H1 (cell line): Measurements from ENCODE around the gene FHIT. TPM values are rescaled to one million over a fixed set of nuclear protein-coding genes. Genes with fewer than 3 reads are reported as not detected.

Experiments used
- CTCF ChIA-PET: fragments of 300-600 bp; sonication (Branson Sonifier 250); formaldehyde crosslinking; loops from one replicate; lab custom pipeline; 2021; ENCODE audit not compliant: partially characterized antibody; lab: Charles Lee
- POLR2A ChIA-PET: fragments of 300-600 bp; sonication (Branson Sonifier 250); formaldehyde crosslinking; loops from one replicate; lab custom pipeline; 2021; ENCODE audit warnings: inconsistent platforms; ENCODE audit not compliant: partially characterized antibody; lab: Charles Lee
- DNase-seq, 2 experiments: peaks; one replicate each; pipeline versions ENCODE4 v3.0.0 to v3.0.0-alpha.2; 2010 to 2022; ENCODE audit warnings: low spot score in 2 of 2, low read depth in 1 of 2, mixed read lengths in 1 of 2
- FAIRE-seq: peaks from 2 replicates; lab custom pipeline; 2011; peaks lifted over from hg19 to GRCh38; lab: Jason Lieb, UNC
- H2AFZ ChIP-seq: 2 replicates; pipeline ENCODE4 v1.8.1; 2012; ENCODE audit warnings: low read length, inconsistent platforms
- H2AK5ac ChIP-seq: 2 replicates; pipeline ENCODE4 v1.6.1; 2013; ENCODE audit warnings: low read depth, low read length
- H2BK120ac ChIP-seq: replicated peaks from 2 replicates; pipeline ENCODE3; 2013; ENCODE audit warnings: low read depth, low read length, inconsistent platforms
- H2BK12ac ChIP-seq: 2 replicates; pipeline ENCODE4 v1.6.1; 2013; ENCODE audit warnings: low read depth, low read length
- H2BK15ac ChIP-seq: 2 replicates; pipeline ENCODE4 v1.6.1; 2013; ENCODE audit warnings: low read length
- H2BK20ac ChIP-seq: 2 replicates; pipeline ENCODE4 v1.6.1; 2013; ENCODE audit warnings: low read length
- H2BK5ac ChIP-seq: 2 replicates; pipeline ENCODE4 v1.6.1; 2013; ENCODE audit warnings: low read depth, low read length
- H3K14ac ChIP-seq: 2 replicates; pipeline ENCODE4 v1.6.1; 2013; ENCODE audit warnings: inconsistent platforms; ENCODE audit not compliant: insufficient read length
- H3K18ac ChIP-seq: 2 replicates; pipeline ENCODE4 v1.6.1; 2013; ENCODE audit warnings: low read length; ENCODE audit errors: extremely low read depth
- H3K23ac ChIP-seq: 2 replicates; pipeline ENCODE4 v1.6.1; 2013; ENCODE audit warnings: inconsistent platforms; ENCODE audit not compliant: insufficient read length
- H3K23me2 ChIP-seq: 2 replicates; pipeline ENCODE4 v1.6.1; 2013; ENCODE audit warnings: low read depth, low read length
- H3K27ac ChIP-seq: 2 replicates; pipeline ENCODE4 v1.6.1; 2011; ENCODE audit warnings: low read depth, low read length, inconsistent platforms
- H3K27me3 ChIP-seq, 4 experiments: replicated peaks in 1 of 4; 1 replicate in 1 of 4; 2 replicates in 3 of 4; pipeline versions ENCODE4 v1.6.1 to v1.8.1; 2011 to 2013; ENCODE audit warnings: low read length in 3 of 4, mild to moderate bottlenecking in 3 of 4, inconsistent platforms in 2 of 4, mixed read lengths in 2 of 4, moderate library complexity in 1 of 4; ENCODE audit not compliant: control insufficient read depth in 3 of 4, insufficient read depth in 3 of 4; ENCODE audit errors: extremely low read depth in 1 of 4
- H3K36me3 ChIP-seq, 4 experiments: 2 replicates each; pipeline versions ENCODE4 v1.6.1 to v1.8.1; 2011 to 2013; ENCODE audit warnings: mild to moderate bottlenecking in 4 of 4, low read length in 3 of 4, moderate library complexity in 2 of 4, control low read depth in 1 of 4, inconsistent platforms in 1 of 4; ENCODE audit not compliant: insufficient read depth in 4 of 4, control insufficient read depth in 2 of 4
- H3K4ac ChIP-seq: replicated peaks from 2 replicates; pipeline ENCODE3; 2013; ENCODE audit warnings: low read length, low read depth, mixed read lengths, inconsistent platforms; ENCODE audit not compliant: insufficient read length
- H3K4me1 ChIP-seq, 4 experiments: replicated peaks in 1 of 4; 1 replicate in 1 of 4; 2 replicates in 3 of 4; pipeline versions ENCODE4 v1.6.1 to v1.8.1; 2011 to 2013; ENCODE audit warnings: low read length in 3 of 4, inconsistent platforms in 2 of 4, mixed read lengths in 1 of 4; ENCODE audit not compliant: insufficient read depth in 4 of 4, control insufficient read depth in 3 of 4
- H3K4me2 ChIP-seq, 2 experiments: 2 replicates each; pipeline versions ENCODE4 v1.6.1 to v1.8.1; 2011 to 2013; ENCODE audit warnings: low read depth in 2 of 2, low read length in 2 of 2, control low read depth in 1 of 2, inconsistent platforms in 1 of 2, mild to moderate bottlenecking in 1 of 2; ENCODE audit not compliant: insufficient read depth in 1 of 2
- H3K4me3 ChIP-seq, 4 experiments: fragments of 200-600, 300-600 bp in 1 of 4; sonication (generic), shearing (Covaris generic), sonication (Bioruptor Twin) in 1 of 4; 2 replicates each; pipeline versions ENCODE4 v1.5.1 to v1.8.1; 2011 to 2016; ENCODE audit warnings: low read length in 4 of 4, low read depth in 3 of 4, control low read depth in 2 of 4, inconsistent platforms in 2 of 4, mild to moderate bottlenecking in 2 of 4, mixed read lengths in 1 of 4, moderate library complexity in 1 of 4; ENCODE audit not compliant: insufficient read depth in 2 of 4; ENCODE audit errors: extremely low read depth in 1 of 4
- H3K56ac ChIP-seq: replicated peaks from 2 replicates; pipeline ENCODE3; 2013; ENCODE audit warnings: low read depth, mild to moderate bottlenecking, mixed read lengths, low read length, inconsistent platforms; ENCODE audit not compliant: insufficient read length
- H3K79me1 ChIP-seq: 2 replicates; pipeline ENCODE4 v1.6.1; 2013; ENCODE audit warnings: low read depth, low read length, control low read depth
- H3K79me2 ChIP-seq, 2 experiments: 2 replicates each; pipeline versions ENCODE4 v1.6.1 to v1.8.1; 2012 to 2013; ENCODE audit warnings: low read length in 2 of 2, mild to moderate bottlenecking in 2 of 2, inconsistent platforms in 1 of 2; ENCODE audit not compliant: insufficient read depth in 2 of 2, control insufficient read depth in 1 of 2
- H3K9ac ChIP-seq, 4 experiments: replicated peaks in 1 of 4; 1 replicate in 1 of 4; 2 replicates in 3 of 4; pipeline versions ENCODE4 v1.6.1 to v1.8.1; 2011 to 2013; ENCODE audit warnings: low read depth in 3 of 4, low read length in 3 of 4, control low read depth in 2 of 4, mild to moderate bottlenecking in 2 of 4, moderate library complexity in 2 of 4, inconsistent platforms in 1 of 4; ENCODE audit errors: extremely low read depth in 1 of 4
- H3K9me3 ChIP-seq, 2 experiments: 2 replicates each; pipeline versions ENCODE4 v1.6.1 to v1.8.1; 2012 to 2013; ENCODE audit warnings: mild to moderate bottlenecking in 2 of 2, moderate library complexity in 2 of 2, control low read depth in 1 of 2, inconsistent platforms in 1 of 2, low read depth in 1 of 2, low read length in 1 of 2, mixed read lengths in 1 of 2; ENCODE audit not compliant: insufficient read depth in 2 of 2
- H4K20me1 ChIP-seq, 2 experiments: replicated peaks in 1 of 2; 2 replicates each; pipeline versions ENCODE3 to v1.8.1; 2011 to 2013; ENCODE audit warnings: inconsistent platforms in 2 of 2, low read length in 2 of 2, mild to moderate bottlenecking in 1 of 2; ENCODE audit not compliant: insufficient read depth in 2 of 2, control insufficient read depth in 1 of 2
- H4K5ac ChIP-seq: 2 replicates; pipeline ENCODE4 v1.6.1; 2013; ENCODE audit warnings: low read length, low read depth, mixed read lengths, inconsistent platforms; ENCODE audit not compliant: insufficient read length
- H4K8ac ChIP-seq: 2 replicates; pipeline ENCODE4 v1.8.0; 2013; ENCODE audit warnings: mild to moderate bottlenecking, moderate library complexity, low read length, inconsistent platforms; ENCODE audit not compliant: insufficient read depth; ENCODE audit errors: extremely low read depth
- H4K91ac ChIP-seq: replicated peaks from 2 replicates; pipeline ENCODE3; 2013; ENCODE audit warnings: low read length, mixed read lengths, inconsistent platforms; ENCODE audit not compliant: insufficient read length
- CEBPB ChIP-seq: IDR thresholded peaks from 2 replicates; pipeline ENCODE4 v1.6.1; 2012; ENCODE audit warnings: low read depth, low read length
- EGR1 ChIP-seq: IDR thresholded peaks from 2 replicates; pipeline ENCODE4 v1.6.1; 2011; ENCODE audit warnings: low read depth, low read length, borderline replicate concordance
- TBP ChIP-seq: IDR thresholded peaks from 2 replicates; pipeline ENCODE4 v1.6.1; 2011; ENCODE audit warnings: low read depth, low read length, improper control_type of control experiment
- WGBS, 2 experiments: shearing (Covaris generic) in 1 of 2; methylation state at CpG; one replicate each; pipeline versions ENCODE4 v1.1.6 to v1.1.7; 2013 to 2015; ENCODE audit warnings: low lambda C conversion rate in 2 of 2, mixed read lengths in 2 of 2, inconsistent platforms in 1 of 2, low coverage in 1 of 2, missing lambda C conversion rate in 1 of 2; ENCODE audit not compliant: insufficient replicate concordance in 2 of 2, insufficient coverage in 1 of 2, insufficient read length in 1 of 2; ENCODE audit errors: extremely low coverage in 1 of 2, missing lambda C conversion rate in 1 of 2; 5-methylcytosine and 5-hydroxymethylcytosine counted together
- polyA plus RNA-seq, 7 experiments: library from polyadenylated mRNA; depleted of rRNA in 3 of 7; stranded (reverse) in 5 of 7; unstranded in 2 of 7; fragments of >200 nt in 5 of 7; fragments of 200-250 nt in 2 of 7; gene quantifications; 1 replicate in 5 of 7; 2 replicates in 1 of 7; 4 replicates in 1 of 7; pipeline versions ENCODE4 v1.2.1 to v1.2.3, GENCODE V29; 2011 to 2013; ENCODE audit warnings: missing spikeins in 2 of 7, mixed read lengths in 2 of 7
- total RNA-seq: library from RNA; stranded (reverse); fragmentation: NEBNext Ultra II Directional; extraction: Animal tissue kit (Norgen Biotek cat#: 25700); gene quantifications from 2 replicates; pipeline ENCODE4 v1.2.1, GENCODE V29; 2021

The FHIT gene
- total and polyA plus RNA-seq, 2 of the 8 experiments (the other 6 are each of a cell fraction or from before 2014, with no cell fraction given), result 1.2 to 3.2 TPM

DNA sequence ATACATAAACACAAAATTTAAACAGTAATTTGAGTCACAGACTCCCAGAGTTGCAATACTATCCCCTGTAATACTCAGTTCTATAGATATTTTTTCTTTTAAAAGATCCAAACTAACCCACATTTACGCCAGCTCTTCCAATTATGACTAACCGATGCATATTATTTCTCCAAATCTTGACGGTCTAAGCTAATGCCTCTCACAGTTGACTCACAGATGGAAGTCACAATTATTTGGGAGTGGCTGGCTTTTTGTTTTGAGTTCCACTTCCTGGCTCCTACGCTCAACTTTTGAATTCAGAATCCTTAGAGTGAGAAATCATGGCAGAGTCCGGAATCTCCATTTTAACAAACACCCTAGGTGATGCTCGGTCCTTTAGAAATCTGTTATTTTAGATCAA lies 749.9 kb downstream of the FHIT start:
- DNase-seq (no peak), FAIRE-seq (no peak)
- no peaks in the 10 kb centered on the region for H3K36me3 ChIP-seq
- no peak overlapping the region for H2BK15ac ChIP-seq
- H3K14ac ChIP-seq, result no peak overlapping the region
- CTCF ChIA-PET, result no interaction called here
- H2BK12ac ChIP-seq, result no peak overlapping the region
- H3K18ac ChIP-seq, result no peak overlapping the region
- H2BK20ac ChIP-seq, result no peak overlapping the region
- no peak overlapping the region for H2AFZ ChIP-seq
- no peak overlapping the region for H2AK5ac ChIP-seq
- H3K4me3 ChIP-seq, result no peak overlapping the region
- H4K8ac ChIP-seq, result no peak overlapping the region
- no peak for TF ChIP-seq TBP
- TF ChIP-seq EGR1, result no peak
- no peak for TF ChIP-seq CEBPB
- TF ChIP-seq, all 59 proteins: peak for 0
- Histone ChIP-seq H3K4me2 (no peak overlapping the region), H3K79me2 (no peaks in the 10 kb centered on the region), H2BK120ac (no peak overlapping the region), H4K5ac (no peak overlapping the region), H3K23me2 (no peaks in the 10 kb centered on the region), H3K27ac (no peak overlapping the region), H3K4me1 (no peaks in the 10 kb centered on the region), H3K4ac (no peak overlapping the region), H2BK5ac (no peak overlapping the region), H3K9ac (no peak overlapping the region), H4K91ac (no peak overlapping the region), H3K23ac (no peak overlapping the region), H3K79me1 (no peaks in the 10 kb centered on the region), H4K20me1 (no peaks in the 10 kb centered on the region), H3K9me3 (no peaks in the 10 kb centered on the region), H3K56ac (no peak overlapping the region), H3K27me3 (no peaks in the 10 kb centered on the region)
- 89% methylated on average over 6 of the region's 6 CpGs; no CpG with 5 or more reads in 1 of the 2 experiments for WGBS, 2 experiments
- POLR2A ChIA-PET, result no interaction called here
